GM21723 (cell line): Measurements from ENCODE around the gene ISX.
"Not testable (repeated sequence)": the region's sequence is repeated elsewhere in the genome, so short reads cannot be mapped to it uniquely, and the experiment has no call there.

Experiments used
- ATAC-seq: cut with Tn5 transposase; IDR thresholded peaks from one replicate; pipeline ENCODE4 v1.9.1; 2021; ENCODE audit warnings: mild to moderate bottlenecking, moderate library complexity; ENCODE audit not compliant: unreplicated experiment

ISX gene

DNA sequence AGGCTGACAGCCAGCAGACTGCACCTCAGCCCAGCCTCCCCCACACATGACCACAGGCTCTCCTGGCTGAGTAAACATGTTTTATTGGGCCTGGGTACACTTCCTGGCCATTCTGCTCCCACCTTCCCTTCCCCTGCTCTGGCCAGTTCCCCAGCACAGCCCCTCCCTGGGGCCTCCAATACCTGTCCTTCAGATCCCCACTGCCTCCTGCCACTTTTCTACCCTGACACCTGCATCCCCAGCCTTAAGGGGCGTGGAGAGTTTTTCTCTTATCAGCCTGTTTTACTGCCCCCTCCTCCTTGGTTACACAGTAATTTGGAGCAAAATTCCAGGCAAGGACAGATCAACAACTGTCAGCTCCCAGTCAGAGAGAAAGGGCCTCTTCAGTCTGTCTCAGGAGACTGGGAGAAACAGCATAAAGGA, at the start of gene ISX:
Gene ISX, plus strand, starts transcription at position 363 of the 423 bp plus-strand sequence. CDS start 930 bp downstream, outside the sequence.
- no peak for ATAC-seq

DNA sequence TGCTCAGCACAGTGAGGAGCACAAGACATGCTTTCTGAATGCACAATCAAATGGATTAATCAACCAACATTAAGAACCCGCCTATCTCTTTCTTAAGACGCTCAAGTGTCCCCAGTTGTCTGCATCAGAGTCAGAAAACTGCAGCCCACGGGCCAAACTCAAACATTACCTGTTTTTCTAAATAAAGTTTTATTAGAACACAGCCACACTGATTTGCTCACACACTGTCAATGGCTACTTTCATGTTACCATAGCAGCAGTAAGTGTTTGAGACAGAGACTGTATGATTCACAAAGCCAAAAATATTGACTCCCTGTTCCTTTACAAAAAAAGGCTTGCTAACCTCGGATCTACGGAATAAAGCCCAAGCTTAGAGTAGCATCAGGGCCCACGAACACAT, 49.0 kb upstream of the ISX start:
- ATAC-seq = no peak

DNA sequence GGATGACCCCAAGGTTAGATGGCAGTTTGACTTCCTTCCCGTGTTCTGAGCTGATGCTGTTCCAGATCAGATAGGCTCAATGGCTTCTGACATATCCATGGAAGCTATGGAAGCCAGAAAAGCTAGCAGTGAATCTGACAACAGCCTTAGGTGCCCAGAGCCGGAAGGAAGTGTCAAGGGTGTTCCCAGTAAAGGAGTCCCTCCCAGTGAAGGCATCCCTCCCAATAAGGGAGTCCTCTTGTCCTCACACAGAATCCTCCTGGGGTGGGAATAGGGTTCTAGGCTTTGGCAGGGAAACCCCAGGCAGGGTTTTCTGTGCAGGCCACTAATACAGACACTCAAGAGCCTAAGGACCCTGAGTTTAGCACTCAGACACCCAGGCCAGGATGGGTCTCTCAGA, 47.0 kb upstream of the ISX start:
- ATAC-seq = no peak

DNA sequence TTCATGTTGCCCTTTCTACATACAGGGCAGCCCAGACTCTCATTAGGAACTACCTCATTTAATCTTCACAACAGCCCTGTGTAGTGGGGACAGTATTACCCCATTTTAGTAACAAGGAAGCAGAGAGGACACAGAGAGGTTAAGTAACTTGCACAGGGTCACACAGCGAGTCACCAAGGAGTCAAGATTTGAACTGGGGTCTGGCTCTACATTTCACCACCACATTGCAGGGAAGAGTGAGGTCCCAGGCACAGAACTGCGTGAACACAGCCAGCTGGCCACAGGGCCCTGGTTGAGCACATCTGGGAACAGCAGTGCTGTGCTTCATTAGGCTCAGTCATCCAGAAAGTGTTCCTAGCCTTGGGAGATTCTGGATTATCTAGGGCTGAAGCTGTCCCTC, 45.4 kb upstream of the ISX start:
- no peak for ATAC-seq

DNA sequence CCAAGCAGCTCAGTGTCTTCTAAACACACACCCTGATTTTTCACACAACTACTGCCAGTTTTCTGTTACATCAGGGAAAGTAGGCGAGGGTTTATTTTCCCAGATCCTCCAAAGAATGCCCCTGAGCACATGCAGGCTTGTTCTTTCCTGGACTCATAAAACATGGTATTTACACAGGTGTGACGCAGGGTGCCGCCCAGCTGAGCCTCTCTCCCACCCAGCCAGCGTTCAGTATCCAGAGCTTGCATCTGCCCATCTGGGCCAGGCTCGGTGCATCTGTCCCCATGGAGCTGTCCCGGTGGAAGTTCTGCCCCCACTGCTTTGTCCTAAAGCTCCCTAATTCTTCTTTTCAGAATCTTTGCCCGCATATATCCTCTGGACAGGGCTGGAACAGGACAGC, 44.8 kb upstream of the ISX start:
- ATAC-seq = no peak

DNA sequence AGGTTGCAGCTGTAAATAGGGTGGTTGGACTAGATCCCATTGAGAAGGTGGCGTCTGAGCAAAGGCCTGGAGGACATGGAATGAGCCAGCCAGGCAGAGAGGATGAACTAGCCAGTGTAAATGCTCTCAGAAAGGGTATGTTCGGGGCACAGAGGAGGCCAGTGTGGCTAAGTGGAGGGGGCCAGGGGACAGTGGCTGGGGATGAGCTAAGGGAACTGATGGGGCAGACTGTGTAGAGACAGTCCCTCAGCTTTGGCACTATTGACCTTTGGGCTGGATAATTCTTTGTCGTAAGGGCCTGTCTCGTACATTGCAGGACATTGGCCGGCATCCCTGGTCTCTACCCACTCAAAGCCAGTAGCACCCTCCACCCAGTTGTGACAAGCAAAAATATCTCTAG, 43.7 kb upstream of the ISX start:
- ATAC-seq = no peak

DNA sequence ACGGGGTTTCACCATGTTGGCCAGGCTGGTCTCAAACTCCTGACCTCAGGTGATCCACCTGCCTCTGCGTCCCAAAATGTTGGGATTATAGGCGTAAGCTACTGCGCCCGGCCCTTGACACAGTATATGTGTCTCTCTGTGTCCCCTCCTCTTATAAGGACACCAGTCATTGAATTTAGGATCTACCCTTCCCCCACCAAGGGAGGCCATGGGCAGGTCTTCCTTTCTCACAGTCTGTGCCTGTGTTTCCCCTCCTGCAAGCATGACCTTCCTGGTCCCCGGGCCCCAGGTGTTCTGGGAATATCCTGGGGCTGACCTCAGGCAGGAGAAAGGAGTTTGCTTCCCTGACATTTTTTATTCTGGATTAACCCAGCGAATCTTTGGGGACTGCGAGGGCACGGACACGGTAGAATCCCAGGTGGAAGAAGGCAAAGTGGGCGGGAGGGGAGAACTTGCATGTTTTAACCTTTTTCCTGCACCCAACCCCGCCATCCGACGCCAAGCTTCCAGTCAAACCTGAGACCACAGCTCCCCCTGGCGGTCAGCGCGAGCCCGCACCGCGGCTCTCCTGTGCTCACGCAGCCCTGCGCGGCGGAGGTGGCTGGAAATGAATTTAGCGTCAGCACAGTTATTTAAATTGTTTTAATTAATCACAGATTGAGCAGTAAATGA, 42.1 kb upstream of the ISX start:
- ATAC-seq = no peak

DNA sequence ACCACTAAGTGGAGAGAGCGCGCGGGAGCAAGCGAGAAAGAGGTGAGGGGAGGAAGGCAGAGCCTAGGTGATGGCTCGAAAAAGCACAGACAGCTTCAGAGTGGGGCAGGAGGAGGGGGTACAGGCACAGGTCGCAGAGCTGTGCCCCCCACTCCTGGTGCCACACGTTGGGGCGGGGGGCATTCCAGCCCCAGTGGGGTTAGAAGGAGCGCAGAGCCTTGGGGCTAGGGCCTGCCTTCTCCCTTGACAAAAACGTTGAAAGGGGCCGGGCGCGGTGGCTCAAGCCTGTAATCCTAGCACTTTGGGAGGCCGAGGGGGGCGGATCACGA, 41.6 kb upstream of the ISX start:
- ATAC-seq = no peak

DNA sequence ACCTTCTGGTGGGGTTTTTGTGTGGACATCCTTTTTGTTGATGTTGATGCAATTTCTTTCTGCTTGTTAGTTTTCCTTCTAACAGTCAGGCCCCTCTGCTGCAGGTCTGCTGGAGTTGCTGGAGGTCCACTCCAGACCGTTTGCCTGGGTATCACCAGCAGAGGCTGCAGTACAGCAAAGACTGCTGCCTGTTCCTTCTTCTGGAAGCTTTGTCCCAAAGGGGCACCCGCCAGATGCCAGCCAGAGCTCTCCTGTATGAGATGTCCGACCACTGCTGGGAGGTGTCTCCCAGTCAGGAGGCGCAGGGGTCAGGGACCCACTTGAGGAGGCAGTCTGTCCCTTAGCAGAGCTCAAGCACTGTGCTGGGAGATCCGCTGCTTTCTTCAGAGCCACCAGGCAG, 35.8 kb upstream of the ISX start:
- ATAC-seq = not testable (repeated sequence)

DNA sequence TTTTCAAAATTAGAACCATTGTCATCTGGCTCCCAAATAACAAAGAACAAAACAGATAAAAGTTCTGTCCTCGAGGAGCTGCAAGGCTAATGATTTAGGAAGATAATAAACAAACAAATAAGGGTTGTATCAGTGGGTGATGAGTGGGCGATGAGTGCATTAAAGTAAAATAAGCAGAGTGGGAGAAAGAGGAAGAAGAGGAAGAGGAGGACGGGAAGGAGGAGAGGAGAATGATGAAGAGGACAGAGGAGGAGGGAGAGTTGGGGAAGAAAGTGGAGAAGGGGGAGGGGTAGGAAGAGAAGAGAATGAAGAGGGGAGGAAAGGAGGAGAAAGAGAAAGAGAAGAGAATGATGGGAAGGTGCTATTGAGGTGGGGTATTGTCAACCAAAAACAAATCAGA, 33.4 kb upstream of the ISX start:
- no peak for ATAC-seq

DNA sequence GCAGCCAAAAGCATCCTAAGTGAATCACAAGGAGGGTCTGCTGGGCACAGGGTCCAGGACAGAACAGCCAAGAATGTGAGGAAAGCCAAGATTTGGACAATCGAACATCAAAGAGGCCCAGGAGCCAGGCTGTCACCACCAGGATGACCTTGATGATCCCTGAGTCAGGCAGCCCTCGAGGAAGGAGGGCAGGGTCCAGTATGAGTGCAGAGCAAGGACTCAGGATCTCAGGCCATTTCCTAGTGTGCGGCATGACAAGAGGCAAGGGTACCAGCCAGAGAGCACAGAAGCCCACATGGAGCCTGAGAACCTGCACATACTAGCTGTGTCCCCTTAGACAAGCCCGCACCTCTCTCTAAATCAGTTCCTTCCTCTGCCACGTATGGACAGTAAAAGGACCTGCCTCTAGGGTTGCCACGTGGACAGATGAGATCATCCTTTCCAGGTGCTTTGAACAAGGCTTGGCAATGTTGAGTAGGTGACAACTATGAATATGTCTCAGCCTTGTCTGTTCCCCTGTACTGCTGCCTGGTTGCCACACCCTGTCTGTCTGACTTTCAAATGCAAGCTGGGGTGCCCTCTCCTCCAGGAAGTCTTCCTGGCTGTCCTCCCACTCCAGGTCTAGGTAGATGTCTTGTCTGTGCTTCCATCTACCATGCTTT, 32.2 kb upstream of the ISX start:
- ATAC-seq = no peak

DNA sequence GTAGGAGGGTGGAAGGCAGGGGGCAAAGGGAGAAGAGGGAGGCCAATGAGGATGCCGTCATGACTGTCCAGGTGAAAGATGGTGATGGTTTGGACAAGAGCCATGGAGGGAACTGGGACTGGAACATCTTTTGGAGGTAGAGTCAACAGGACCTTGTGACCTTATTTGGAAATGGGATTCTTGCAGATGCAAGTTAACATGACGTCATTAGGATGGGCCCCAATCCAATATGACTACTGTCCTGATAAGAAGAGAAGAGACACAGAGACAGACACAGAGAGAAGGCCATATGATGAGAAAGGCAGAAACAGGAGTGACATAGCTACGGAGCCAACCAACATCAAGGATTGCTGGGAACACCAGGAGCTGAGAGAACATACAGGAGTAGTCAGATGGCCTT, 31.0 kb upstream of the ISX start:
- ATAC-seq = no peak

DNA sequence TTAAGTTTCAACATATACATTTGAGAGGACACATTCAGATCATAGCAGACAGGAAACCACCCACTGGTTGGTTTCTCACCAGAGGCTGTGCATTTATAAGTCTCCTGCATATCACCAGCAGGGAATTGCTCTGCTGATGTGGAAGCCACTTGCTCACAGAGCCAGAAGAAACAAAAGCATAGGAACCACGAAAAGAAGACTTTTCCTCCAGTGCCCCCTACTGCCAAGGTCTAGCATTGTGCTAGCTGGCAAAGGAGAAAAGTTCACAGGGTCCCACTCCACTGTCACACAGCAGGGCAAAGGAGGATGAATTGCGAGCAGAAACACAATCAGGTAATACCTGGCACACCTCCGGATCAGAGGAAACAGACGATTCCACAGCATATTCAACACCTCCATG, 28.9 kb upstream of the ISX start:
- no peak for ATAC-seq

DNA sequence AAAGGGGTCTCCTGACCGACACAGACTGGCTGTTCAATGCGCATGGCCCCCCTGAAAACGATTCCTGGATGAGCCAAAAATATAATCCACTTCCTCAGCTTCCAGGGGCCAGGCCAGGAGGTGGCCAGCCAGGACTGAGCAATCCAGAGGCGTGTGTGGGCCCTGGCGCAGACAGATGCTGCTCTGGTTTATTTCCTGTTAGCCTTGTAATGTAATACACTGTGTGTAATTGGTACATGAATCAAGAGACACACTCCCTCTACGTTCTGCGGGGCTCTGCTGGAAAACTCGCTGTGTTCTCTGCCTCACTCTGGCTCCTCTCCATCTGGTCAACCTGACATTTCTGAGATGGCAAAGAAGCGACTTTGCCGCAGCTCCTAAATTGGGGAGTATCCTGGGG, 26.3 kb upstream of the ISX start:
- ATAC-seq = no peak

DNA sequence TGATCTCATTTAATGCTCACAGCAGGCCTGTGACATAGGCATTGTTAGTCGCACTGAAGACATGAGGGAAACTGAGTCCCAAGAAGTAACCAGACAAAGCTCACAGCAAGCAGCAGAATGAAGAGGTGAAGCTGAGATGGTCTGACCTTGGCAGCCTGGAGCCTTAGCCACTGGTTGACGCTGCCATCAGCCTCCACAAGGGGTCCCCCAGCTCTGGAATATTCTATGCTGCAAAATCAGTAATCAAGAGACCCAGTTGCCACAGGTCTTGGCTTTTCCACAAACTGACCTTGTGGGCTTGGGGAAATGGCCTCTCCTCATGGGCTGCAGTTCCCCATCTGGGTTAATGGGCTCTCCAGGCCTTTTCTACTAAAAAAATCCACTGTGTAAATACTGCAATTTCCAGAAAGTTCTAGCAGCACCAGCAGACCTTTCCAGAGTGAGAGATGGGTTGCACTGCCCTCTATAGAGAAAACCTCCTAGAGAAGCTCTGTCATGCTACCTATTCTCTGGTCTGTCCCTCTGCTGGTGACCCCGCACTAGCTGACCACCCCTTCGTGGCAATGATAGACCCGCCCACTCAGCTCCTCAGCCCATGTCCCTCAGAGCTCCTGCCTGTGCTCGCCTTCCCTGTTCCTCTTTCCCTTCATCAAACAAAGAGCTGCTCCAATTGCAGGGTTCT, 22.6 kb upstream of the ISX start:
- no peak for ATAC-seq

DNA sequence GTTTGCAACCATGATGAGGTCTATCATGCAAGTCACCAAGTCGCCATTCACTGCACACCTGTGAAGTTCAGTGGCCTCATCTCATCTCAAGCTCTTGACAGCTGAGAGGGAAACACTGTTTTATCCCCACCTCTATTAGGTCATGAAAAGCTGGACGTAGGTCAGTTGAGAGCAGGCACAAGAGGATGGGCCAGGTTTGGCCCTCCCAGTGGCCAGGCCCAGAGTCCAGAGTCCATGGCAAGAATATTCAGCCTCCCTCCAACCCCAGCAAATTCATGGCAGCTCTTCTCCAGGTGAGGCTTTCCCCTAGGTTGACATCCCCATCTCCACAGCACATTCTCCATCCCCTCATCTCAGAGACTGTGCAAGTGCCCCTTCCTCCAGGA, 22.0 kb upstream of the ISX start:
- ATAC-seq = no peak

DNA sequence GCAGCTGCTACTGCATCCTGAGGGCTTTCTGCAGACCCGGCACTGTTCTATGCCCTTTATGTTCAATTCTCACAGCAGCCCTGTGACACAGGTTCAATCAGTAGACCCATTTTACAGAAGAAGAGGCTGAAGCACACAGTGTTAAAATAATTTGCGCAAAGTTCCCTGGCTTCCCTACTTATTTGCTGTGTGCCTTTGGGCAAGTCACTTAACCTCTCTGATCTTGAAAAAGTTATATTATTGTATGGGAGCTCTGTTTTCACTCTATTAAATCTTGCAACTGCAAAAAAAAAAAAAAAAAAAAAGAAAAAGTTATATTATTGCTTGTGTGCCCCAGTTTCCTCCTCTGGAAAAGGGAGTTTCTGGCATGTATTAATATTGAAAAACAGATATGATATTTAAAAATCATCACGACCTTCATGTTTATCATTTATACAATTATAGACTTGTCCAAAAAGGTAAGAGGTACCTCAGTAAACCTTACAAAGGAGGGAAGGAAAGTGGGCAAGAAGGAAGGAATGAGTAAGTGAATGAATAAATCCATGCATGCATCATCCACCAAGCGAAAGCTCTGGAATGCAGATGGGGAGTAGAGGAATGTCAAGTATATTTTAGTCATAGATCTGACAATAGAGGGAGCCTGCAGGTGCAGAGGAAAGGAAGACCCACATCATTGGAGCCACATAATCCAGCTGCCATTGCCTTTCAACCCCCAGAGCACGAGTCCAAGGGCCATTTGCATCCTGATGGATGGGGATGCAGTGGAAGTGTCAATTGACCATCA, 21.2 kb upstream of the ISX start:
- no peak for ATAC-seq

DNA sequence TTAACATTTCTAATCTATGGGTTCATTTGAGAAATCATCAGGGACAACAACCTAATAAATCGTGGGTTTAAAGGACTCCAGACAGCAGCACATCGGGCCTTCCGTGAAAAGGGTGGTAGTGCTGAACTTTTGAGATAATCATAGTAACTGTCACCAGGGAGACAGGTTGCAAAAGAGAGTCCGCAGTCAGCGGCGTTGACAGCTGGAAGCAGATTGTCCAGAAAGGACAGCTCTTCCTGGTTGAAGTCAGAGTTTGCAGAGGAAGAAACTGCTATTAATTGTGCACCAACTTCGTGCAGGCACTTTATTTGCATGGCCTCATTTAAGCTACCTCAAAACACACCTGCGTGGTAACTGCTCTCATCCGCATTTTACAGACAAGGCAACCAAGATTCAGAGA, 20.5 kb upstream of the ISX start:
- no peak for ATAC-seq

DNA sequence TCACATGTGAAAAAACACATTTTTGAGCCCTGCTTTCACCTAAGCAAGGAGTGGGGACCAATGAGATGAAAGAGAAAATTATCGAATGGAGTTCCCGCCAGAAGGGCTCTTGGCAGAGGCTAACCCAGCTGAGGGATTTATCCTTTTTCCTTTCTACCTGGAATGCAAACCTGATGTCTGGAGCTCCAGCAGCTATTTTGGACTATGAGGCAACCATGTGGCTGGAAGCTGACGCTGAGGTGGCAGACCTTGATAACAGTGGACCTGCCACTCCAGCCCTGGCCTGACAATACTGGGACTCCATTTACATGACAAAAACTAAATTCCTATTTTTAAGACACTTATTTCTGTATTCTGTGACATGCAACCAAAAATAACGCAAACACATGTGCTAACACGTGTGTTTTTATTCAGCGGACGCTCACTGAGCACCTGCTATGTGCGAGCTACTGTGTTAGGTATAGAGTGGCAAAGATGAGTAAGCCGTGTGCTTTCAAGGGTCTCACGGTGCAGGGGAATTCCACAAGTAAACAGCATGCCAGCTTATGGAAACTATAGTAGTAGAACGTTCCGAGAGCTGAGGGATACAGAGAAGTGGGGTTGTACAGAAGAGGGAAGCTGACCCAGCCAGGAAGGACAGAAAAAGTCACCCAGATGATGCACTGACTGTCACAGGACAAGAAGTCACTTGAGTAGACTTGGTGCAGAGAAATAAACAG, 19.1 kb upstream of the ISX start:
- ATAC-seq = no peak

DNA sequence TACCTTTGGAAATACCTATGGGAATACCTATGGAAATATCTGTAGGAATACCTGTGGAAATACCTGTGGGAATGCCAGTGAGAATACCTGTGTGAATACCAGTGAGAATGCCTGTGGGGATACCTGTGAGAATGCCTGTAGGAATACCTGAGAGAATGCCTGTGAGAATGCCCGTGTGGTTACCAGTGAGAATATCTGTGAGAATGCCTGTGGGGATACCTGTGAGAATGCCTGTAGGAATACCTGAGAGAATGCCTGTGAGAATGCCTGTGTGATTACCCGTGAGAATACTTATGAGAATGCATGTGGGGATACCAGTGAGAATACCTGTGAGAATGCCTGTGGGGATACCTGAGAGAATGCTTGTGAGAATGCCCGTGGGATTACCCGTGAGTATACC, 15.9 kb upstream of the ISX start:
- ATAC-seq = not testable (repeated sequence)

DNA sequence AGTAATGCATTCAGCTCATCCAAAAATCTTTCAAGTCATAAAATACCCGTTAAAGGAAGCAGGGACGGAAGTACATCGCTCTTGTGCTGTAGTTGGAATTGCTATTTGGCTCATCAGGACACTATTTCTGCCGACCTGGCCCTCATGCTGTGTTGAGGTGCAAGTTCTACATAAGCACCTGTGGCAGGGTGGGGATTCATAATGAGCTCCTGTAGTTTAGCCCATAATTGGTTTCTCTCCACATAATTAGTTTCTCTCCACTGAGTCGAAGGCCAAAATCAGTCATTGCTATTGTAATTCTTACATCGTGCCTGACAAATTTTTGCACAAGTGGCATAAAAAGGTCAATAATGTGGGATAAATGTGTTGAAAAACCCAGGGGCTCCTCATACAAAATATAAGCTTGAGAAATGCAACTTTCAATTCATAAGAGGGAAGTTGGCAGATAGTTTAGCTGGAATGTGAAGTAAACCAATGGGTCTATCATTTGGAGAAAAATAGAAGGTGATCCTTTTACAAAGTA, 14.9 kb upstream of the ISX start:
- no peak for ATAC-seq
